ENCODE results near the gene LMX1B. TPM values are rescaled to one million over a fixed set of nuclear protein-coding genes. Genes with fewer than 3 reads are reported as not detected.

LMX1B gene
- total and polyA plus RNA-seq, 2 of the 4 experiments (the other 2 are of a cell fraction) = not detected

GRCh38 chr9:126647585-126648411 is 34.1 kb downstream of the LMX1B start:
- no peak overlapping the region for H4K8ac ChIP-seq (ENCODE audit: low read depth in 2 of 2, low read length in 2 of 2)
- intact Hi-C loops (cut with micrococcal nuclease) (no loop called here), in situ Hi-C loops (cut with MboI; ENCODE audit: low sequenced_read_pairs) (no loop called here), dilution Hi-C loops (cut with HindIII; ENCODE audit: low sequenced_read_pairs, unreplicated experiment) (no loop called here)
- no peak overlapping the region for H2AK5ac ChIP-seq (ENCODE audit: low read depth, low read length)
- no peak overlapping the region for H3K9ac ChIP-seq (ENCODE audit: low read depth, low read length)
- H2AFZ ChIP-seq (replicated peaks; ENCODE audit: low read length, poor library complexity) = no peak overlapping the region
- H3K9me3 ChIP-seq (ENCODE audit: control insufficient read depth, insufficient read depth, low read length) = no peaks in the 10 kb centered on the region
- H3K4me3 ChIP-seq (ENCODE audit: insufficient read depth, low read depth, low read length) = no peak overlapping the region
- ChIA-PET POLR2A (ENCODE audit: unreplicated experiment) (no interaction called here), CTCF (no interaction called here)
- no peak overlapping the region for H2BK20ac ChIP-seq (ENCODE audit: low read depth, low read length)
- DNase-seq (no peak), ATAC-seq (ENCODE audit: low read depth) (no peak)
- H3K56ac ChIP-seq (ENCODE audit: extremely low read depth, insufficient read depth, low read length) = no peak overlapping the region
- TF ChIP-seq CHD1 (IDR thresholded peaks at IDR 0.05; ENCODE audit: low read depth, low read length) (no peak), USF2 (IDR thresholded peaks at IDR 0.05; ENCODE audit: low read depth, low read length) (no peak), RAD21 (IDR thresholded peaks at IDR 0.05; ENCODE audit: low read length) (no peak), RFX5 (IDR thresholded peaks at IDR 0.05; ENCODE audit: low read depth, low read length) (no peak), CEBPB (IDR thresholded peaks at IDR 0.05; ENCODE audit: low read depth, low read length) (no peak), RCOR1 (IDR thresholded peaks at IDR 0.05; ENCODE audit: insufficient replicate concordance, low read length) (no peak), MAFK (IDR thresholded peaks at IDR 0.05; ENCODE audit: low read depth, low read length) (no peak), POLR2A (IDR thresholded peaks at IDR 0.05; ENCODE audit: low read depth, low read length) (no peak), MXI1 (IDR thresholded peaks at IDR 0.05; ENCODE audit: borderline replicate concordance, low read depth, low read length) (no peak), CTCF (conservative IDR thresholded peaks at IDR 0.05; ENCODE audit: low read depth, low read length) (no peak), ELK1 (IDR thresholded peaks at IDR 0.05; ENCODE audit: borderline replicate concordance, low read depth, low read length) (no peak), SMC3 (IDR thresholded peaks at IDR 0.05; ENCODE audit: low read depth, low read length) (no peak), FOS (IDR thresholded peaks at IDR 0.05; ENCODE audit: low read depth, low read length) (no peak)
- H3K4ac ChIP-seq (ENCODE audit: low read depth, low read length) = no peak overlapping the region
- no peaks in the 10 kb centered on the region for H3K4me1 ChIP-seq (ENCODE audit: control insufficient read depth, insufficient read depth, low read length)
- H2BK5ac ChIP-seq (ENCODE audit: low read depth, low read length, poor library complexity, severe bottlenecking) = no peak overlapping the region
- no peaks in the 10 kb centered on the region for H3K9me1 ChIP-seq (ENCODE audit: insufficient read depth, low read length)
- no TSS peak for BruUV-seq (replicated peaks)
- H3K14ac ChIP-seq (replicated peaks; ENCODE audit: low read depth, low read length) = no peak overlapping the region
- H3K36me3 ChIP-seq (ENCODE audit: control insufficient read depth, insufficient read depth, low read length) = no peaks in the 10 kb centered on the region
- H4K91ac ChIP-seq (ENCODE audit: insufficient read depth, low read depth, low read length) = no peak overlapping the region
- no peak overlapping the region for H3K18ac ChIP-seq (ENCODE audit: low read depth, low read length)
- H3K27me3 ChIP-seq (ENCODE audit: control insufficient read depth, insufficient read depth, low read length) = peaks cover 97% of the 10 kb centered on the region
- no peaks in the 10 kb centered on the region for H3K79me1 ChIP-seq (ENCODE audit: low read depth in 1 of 2, low read length in 2 of 2)
- H2BK15ac ChIP-seq (ENCODE audit: low read depth, low read length) = no peak overlapping the region
- H3K27ac ChIP-seq (ENCODE audit: insufficient read depth, low read length) = no peak overlapping the region
- no peak overlapping the region for H2AK9ac ChIP-seq (replicated peaks; ENCODE audit: low read depth, low read length, poor library complexity)
- H4K20me1 ChIP-seq (ENCODE audit: insufficient read depth, low read length) = no peaks in the 10 kb centered on the region; the same call in 1 of the 2 replicates
- H2BK120ac ChIP-seq (ENCODE audit: low read depth, low read length) = no peak overlapping the region
- 80% methylated on average over 2 of the region's 16 CpGs; no CpG with 5 or more reads in 1 of the 2 experiments for WGBS, 2 experiments (ENCODE audit: extremely low coverage in 2 of 2, insufficient read length in 1 of 2)
- no peak overlapping the region for H3K23ac ChIP-seq (ENCODE audit: low read depth, low read length)
- H3K4me2 ChIP-seq (ENCODE audit: low read depth, low read length) = no peak overlapping the region
- no peak overlapping the region for H4K5ac ChIP-seq (ENCODE audit: low read depth, low read length)

All from IMR-90 (cell line).